Stimulated activated CD8-positive, alpha-beta memory T cell treated with anti-CD3 and anti-CD28 coated beads, Interleukin-4, amount 100 ng/mL, for 24 hours (primary cell): ENCODE measurements around the gene FOXK1.

Source experiments
- DNase-seq: peaks from one replicate; pipeline ENCODE4 v3.0.0-alpha.2; 2020; ENCODE audit warnings: low read depth

The FOXK1 gene

GRCh38 chr7:4745265-4745919 lies 63.3 kb downstream of the FOXK1 start:
- no peak for DNase-seq

- DNase-seq = no peak
These were observed 64.2 kb downstream of the FOXK1 start for GRCh38 chr7:4745971-4746919.

- DNase-seq = no peak
These were observed 64.9 kb downstream of the FOXK1 start for GRCh38 chr7:4747013-4747412.

- DNase-seq = no peak
These were observed 65.7 kb downstream of the FOXK1 start for GRCh38 chr7:4747746-4748145.

GRCh38 chr7:4748231-4748681 lies 66.2 kb downstream of the FOXK1 start:
- no peak for DNase-seq

GRCh38 chr7:4749363-4749762 lies 67.3 kb downstream of the FOXK1 start:
- DNase-seq = no peak

- DNase-seq = no peak
These were observed 67.7 kb downstream of the FOXK1 start for GRCh38 chr7:4749798-4750197.

- no peak for DNase-seq
These were observed 69.4 kb downstream of the FOXK1 start for GRCh38 chr7:4751398-4751947.

- peak; percentile 77 for DNase-seq
These were observed 71.7 kb downstream of the FOXK1 start for GRCh38 chr7:4753598-4754432.

- DNase-seq = no peak
These were observed 72.4 kb downstream of the FOXK1 start for GRCh38 chr7:4754433-4755010.

GRCh38 chr7:4755045-4755444 lies 73.0 kb downstream of the FOXK1 start:
- DNase-seq = no peak

GRCh38 chr7:4758111-4758510 lies 76.0 kb downstream of the FOXK1 start:
- no peak for DNase-seq

GRCh38 chr7:4758791-4759190 lies 76.7 kb downstream of the FOXK1 start:
- no peak for DNase-seq

- no peak for DNase-seq
These were observed 77.1 kb downstream of the FOXK1 start for GRCh38 chr7:4759211-4759610.

GRCh38 chr7:4760952-4761351 lies 78.9 kb downstream of the FOXK1 start:
- DNase-seq = no peak

- DNase-seq = no peak
These were observed 80.3 kb downstream of the FOXK1 start for GRCh38 chr7:4762121-4763055.

- DNase-seq = no peak
These were observed 81.1 kb downstream of the FOXK1 start for GRCh38 chr7:4763091-4763793.

GRCh38 chr7:4763794-4764185 lies 81.7 kb downstream of the FOXK1 start:
- DNase-seq = no peak

GRCh38 chr7:4764402-4765007 lies 82.4 kb downstream of the FOXK1 start:
- no peak for DNase-seq
